Right ventricle myocardium inferior (tissue), 1 donor: ENCODE results near the gene COX6A2. TPM values are rescaled to one million over a fixed set of nuclear protein-coding genes. Genes with fewer than 3 reads are reported as not detected.
A peak's percentile ranks its signal among the peaks of the same experiment; 100 is the strongest.

Source experiments
- ATAC-seq: fragments of 200-7000 bp; cut with Tn5 transposase; one replicate; pipeline ENCODE4 v1.9.1; 2020; ENCODE audit warnings: mild to moderate bottlenecking, moderate library complexity
- DNase-seq: peaks from one replicate; pipeline ENCODE4 v3.0.0; 2021; ENCODE audit errors: missing footprints
- intact Hi-C: fragments of 100-400 bp; cut with DNase I; formaldehyde crosslinking; loops from one replicate; pipeline ENCODE4 v1.11.0; 2022
- total RNA-seq: library from RNA; stranded (reverse); fragmentation: NEBNext Ultra II Directional; extraction: Animal tissue kit (Norgen Biotek cat#: 25700); gene quantifications from one replicate; pipeline ENCODE4 v1.2.1, GENCODE V29; 2021
- donor health status: DM: no; HTN: yes; CAD: no; lungs with severe emphysema.

COX6A2 gene
- total RNA-seq, 1 donor from 2014 or later: 1,434 TPM

DNA sequence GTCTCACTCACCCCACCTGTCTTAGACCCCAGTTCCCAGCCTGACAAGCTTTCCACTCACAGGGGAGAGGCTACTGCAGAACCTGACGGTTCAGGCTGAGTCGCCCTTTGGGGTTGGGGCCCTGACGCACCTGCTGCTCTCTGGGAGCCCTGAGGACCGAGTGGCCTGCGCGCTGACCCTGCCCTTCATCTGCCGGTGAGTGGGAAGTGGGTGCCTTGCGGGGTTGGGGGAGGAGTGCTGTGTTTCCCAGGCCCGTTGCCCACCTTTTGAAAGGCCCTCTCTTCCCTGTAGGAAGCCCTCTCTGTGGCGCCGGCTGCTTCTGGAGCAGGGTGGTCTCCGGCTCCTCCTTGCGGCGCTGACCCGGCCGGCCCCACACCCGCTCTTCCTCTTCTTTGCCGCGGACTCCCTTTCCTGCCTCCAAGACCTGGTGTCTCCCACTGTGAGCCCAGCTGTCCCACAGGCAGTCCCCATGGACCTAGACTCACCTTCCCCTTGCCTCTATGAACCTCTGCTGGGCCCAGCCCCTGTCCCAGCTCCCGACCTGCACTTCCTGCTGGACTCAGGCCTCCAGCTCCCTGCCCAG lies 37.7 kb upstream of the COX6A2 start:
- intact Hi-C loops: no loop called here
- no peak for ATAC-seq
- no peak for DNase-seq

DNA sequence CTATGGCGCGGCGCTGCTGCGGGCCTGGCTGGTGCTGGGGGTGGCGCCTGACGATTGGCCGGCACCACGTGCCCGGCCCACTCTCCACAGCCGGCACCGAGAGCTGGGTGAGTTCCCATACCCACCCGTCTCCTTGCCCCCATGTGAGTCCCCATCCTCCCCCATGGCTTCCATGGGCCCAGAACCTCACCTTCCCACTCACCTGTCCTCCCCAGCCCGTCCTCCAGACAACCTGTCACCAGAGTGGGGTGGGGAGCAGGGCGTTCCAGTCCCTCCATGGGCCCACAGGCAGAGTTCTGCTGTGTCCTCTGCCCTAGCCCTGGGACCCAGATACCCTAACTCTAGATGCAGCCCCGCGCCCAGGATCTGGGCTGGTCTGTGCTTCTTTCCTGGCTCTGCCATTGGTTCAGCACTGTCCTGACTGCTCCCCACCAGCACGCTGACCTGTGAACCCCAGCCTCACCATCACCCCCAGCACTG lies 36.7 kb upstream of the COX6A2 start:
- intact Hi-C loops: loop anchor here (5.0 kb wide), 1 partner anchor 42 kb away; the partner anchor contains the start of gene RUSF1
- ATAC-seq: no peak
- DNase-seq: no peak

DNA sequence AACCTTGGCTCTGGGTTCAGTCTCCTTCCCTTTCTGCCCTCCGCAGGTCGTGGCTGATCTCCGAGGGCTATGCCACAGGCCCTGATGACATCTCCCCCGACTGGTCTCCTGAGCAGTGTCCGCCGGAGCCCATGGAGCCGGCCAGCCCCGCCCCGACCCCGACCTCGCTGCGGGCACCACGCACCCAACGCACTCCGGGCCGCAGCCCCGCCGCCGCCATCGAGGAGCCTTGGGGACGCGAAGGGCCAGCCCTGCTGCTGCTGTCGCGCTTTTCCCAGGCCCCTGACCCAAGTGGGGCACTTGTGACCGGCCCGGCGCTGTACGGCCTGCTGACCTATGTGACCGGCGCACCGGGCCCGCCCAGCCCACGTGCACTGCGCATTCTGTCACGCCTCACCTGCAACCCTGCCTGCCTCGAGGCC lies 36.2 kb upstream of the COX6A2 start:
- DNase-seq (no peak), ATAC-seq (no peak)
- intact Hi-C loops: loop anchor here (5.0 kb wide), 1 partner anchor 43 kb away; the partner anchor contains the start of gene RUSF1

DNA sequence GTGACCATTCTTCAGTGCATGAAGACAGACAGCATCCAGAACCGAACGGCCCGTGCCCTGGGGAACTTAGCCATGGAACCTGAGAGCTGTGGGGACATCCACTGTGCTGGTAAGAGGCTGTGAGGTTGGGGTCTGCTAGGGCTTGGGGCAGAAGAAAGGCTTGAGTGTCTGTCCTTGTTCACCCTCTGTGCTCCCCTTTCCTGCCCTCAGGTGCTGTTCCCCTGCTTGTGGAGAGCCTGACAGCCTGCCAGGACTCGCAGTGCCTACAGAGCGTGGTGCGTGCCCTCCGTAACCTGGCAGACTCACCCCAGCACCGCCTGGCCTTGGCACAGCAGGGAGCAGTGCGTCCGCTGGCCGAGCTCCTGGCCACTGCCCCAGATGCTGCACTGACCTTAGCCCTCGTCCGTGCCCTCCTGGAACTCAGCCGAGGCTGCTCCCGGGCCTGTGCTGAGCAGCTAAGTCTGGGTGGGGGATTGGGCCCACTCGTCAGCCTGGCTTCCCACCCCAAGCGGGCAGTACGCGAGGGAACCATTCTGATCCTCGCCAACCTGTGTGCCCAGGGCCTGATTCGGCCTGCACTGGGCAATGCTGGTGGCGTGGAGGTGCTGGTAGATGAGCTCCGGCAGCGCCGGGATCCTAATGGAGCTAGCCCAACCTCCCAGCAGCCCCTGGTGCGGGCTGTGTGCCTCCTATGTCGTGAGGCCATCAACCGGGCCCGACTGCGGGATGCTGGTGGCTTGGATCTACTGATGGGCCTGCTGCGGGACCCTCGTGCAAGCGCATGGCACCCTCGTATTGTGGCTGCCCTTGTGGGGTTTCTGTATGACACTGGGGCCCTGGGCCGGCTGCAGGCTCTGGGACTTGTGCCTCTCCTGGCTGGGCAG lies 34.0 kb upstream of the COX6A2 start:
- DNase-seq (no peak), ATAC-seq (no peak)
- intact Hi-C loops: loop anchor here (5.0 kb wide), 1 partner anchor 45 kb away; the partner anchor contains the start of gene RUSF1

- ATAC-seq: no peak
- intact Hi-C loops: loop anchor here (5.0 kb wide), 1 partner anchor 46 kb away; the partner anchor contains the start of gene RUSF1
- DNase-seq: no peak
Observed at GRCh38 chr16:31461201-31461920, 33.2 kb upstream of the COX6A2 start.

- intact Hi-C loops: loop anchor here (5.0 kb wide), 1 partner anchor 47 kb away; the partner anchor contains the start of gene RUSF1
- DNase-seq (no peak), ATAC-seq (no peak)
Observed at GRCh38 chr16:31460582-31461002, 32.4 kb upstream of the COX6A2 start.

- intact Hi-C loops: loop anchor here (5.0 to 10.0 kb wide), 4 partner anchors 47 to 473 kb away; partner anchors contain the start of genes HSD3B7, RUSF1, ZNF267 and ZNF646
- DNase-seq: peak; percentile 100
- peak; percentile 93 for ATAC-seq
Observed at GRCh38 chr16:31459687-31460581, 31.8 kb upstream of the COX6A2 start.

GRCh38 chr16:31458844-31459686 lies 30.9 kb upstream of the COX6A2 start, which contains the start of gene ARMC5:
TSS of gene ARMC5 (plus strand) at chr16:31459501. CDS start at chr16:31459525, 24 bp downstream.
- intact Hi-C loops: loop anchor here (5.0 to 10.0 kb wide), 3 partner anchors 384 to 472 kb away; partner anchors contain the start of genes HSD3B7, ZNF267, ZNF646 and ZNF668
- ATAC-seq: peak; percentile 89

GRCh38 chr16:31458073-31458843 lies 30.1 kb upstream of the COX6A2 start:
- DNase-seq (no peak), ATAC-seq (no peak)
- intact Hi-C loops: loop anchor here (5.0 to 10.0 kb wide), 3 partner anchors 383 to 471 kb away; partner anchors contain the start of genes HSD3B7, ZNF267, ZNF646 and ZNF668

More at GRCh38 chr16:31458844-31459686, 30.9 kb upstream of the COX6A2 start, which contains the start of gene ARMC5:
- DNase-seq: peak; percentile 98

DNA sequence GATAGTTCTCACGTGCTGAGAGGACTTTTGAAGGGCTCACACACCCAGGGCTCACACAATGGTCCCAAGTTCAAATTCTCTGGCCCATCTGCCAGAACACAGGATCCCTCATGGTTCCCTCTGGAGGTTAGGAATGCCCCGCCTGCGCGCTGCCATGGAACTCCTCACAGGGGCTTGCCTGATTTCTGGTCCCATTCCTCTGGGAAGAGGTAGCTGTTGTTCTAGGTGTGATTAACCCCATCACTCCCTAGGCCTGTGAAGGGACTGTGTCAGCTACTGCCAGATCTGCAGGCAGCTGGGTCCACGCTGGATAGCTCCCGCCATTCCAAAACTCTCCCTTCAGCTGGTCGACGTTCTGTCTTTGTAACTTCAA lies 28.8 kb upstream of the COX6A2 start:
- ATAC-seq (no peak), DNase-seq (no peak)
- intact Hi-C loops: loop anchor here (5.0 to 10.0 kb wide), 3 partner anchors 382 to 470 kb away; partner anchors contain the start of genes HSD3B7, ZNF267, ZNF646 and ZNF668

DNA sequence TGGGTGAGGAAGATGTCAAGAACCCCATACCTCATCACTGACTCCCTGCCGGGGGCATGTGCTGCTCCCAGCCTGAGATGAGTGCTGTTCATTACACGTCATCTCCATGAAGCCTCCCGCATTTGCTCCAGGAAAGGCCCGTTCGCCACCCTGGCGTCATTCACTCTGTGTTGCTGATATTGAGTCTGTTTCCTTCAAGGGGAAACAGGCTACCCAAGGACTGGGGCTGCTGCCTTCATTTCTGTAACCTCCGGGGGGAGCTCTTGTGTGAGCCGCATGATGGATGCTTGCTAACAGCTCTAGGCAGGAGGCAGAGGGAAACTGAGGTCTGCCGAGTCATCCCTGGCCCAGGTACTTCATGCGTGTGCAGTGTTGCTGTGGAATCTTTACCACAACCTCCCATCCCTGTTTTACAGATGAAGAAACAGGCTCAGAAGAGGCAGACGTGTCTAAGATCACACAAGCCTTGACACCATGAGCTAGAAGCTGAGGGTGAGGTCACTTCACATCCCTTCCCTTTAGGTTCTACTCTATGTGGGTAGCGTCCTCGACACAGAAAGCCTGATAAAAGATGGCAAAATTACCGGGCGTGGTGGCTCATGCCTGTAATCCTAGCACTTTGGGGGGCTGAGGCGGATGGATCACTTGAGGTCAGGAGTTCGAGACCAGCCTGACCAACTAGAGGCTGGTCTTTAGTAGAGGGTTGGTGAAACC lies 27.6 kb upstream of the COX6A2 start:
- intact Hi-C loops: loop anchor here (5.0 to 10.0 kb wide), 3 partner anchors 381 to 468 kb away; partner anchors contain the start of genes HSD3B7, ZNF267, ZNF646 and ZNF668
- DNase-seq (no peak), ATAC-seq (no peak)

DNA sequence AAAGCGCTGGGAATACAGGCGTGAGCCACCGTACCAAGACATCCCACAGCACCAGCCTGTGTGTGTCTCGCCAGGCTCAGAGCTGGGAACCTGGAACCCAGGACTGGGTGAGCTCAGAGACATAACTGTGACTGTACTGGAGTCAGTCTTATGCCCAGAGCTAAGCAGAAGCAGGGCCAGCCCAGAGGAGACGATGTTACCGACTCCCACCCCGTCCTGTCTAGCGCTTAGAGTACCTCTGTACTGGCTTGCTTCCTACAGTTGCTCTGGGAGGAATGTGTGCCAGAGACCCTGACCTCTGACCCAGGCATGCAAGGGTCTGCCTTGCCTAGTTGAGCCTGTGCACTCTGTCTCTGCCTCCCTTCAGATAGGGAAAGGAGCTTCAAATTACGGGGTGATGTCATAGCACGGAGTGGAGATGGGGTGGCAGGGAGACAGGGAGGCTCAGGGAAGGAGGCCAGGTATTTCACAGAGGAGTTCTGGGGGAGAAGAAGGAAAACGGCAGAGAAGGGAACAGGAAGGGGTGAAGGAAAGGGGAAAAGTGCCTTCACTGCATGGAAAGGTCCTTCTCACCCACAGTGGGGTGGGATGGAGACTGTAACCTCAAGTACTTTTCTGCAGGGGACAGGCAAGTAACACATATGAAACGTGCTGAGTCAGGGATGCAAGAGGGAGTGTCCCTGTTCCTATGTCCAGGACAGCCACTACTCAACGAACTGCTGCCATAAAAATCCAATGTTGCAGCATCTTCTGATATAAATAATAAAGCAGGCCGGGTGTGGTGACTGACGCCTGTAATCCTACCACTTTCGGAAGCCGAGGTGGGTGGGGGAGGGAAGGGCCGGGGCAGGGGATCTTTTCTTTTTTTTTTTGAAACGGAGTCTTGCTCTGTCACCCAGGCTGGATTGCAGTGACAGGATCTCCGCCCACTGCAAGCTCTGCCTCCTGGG lies 25.4 kb upstream of the COX6A2 start:
- DNase-seq (peak; percentile 66), ATAC-seq (peak; percentile 27)
- intact Hi-C loops: loop anchor here (10.0 kb wide), 1 partner anchor 379 kb away; the partner anchor contains the start of genes ZNF646 and ZNF668

- intact Hi-C loops: loop anchor here (10.0 kb wide), 1 partner anchor 378 kb away; the partner anchor contains the start of genes ZNF646 and ZNF668
- DNase-seq (no peak), ATAC-seq (peak; percentile 49)
Observed at GRCh38 chr16:31452631-31453106, 24.5 kb upstream of the COX6A2 start.
